ENCODE measurements around the gene PCDH9. TPM values are rescaled to one million over a fixed set of nuclear protein-coding genes. Genes with fewer than 3 reads are reported as not detected.

The PCDH9 gene
- total RNA-seq, 1 experiment from 2014 or later = 10.1 TPM

DNA sequence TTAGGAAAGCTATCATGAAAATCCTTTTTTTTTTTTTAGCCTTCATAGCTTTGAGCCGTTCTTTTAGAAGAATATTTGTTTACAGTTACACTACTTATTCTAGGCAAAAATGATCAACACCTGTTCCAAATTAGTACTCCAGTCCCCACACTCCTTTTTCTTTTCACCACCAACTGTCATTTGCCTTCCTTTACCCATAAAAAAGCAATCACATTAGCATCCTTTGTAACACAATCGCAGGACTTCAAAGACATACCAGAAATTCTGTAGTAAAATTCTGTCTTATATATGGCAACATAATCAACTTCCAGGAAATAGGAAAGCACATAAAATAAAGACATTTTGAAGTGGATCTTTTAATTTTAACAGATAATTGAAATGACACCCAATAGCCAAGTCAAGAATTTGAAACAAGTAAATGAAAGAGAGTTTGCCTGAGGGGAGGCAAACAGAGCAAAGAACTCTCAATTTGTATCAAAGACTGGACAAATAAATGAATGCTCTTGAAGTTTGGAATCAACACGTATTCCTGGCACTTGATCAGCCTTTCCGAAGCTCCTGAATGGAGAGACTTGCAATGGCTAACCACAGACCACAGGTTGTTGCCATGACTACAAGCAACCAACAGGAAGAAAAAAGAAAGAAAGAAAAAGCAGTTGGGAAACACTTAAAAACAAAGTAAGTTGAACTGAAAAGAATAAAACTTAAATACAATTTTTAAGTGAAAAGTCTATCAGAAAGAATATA lies 206.8 kb downstream of the PCDH9 start:
- TF ChIP-seq, protein P1, sequence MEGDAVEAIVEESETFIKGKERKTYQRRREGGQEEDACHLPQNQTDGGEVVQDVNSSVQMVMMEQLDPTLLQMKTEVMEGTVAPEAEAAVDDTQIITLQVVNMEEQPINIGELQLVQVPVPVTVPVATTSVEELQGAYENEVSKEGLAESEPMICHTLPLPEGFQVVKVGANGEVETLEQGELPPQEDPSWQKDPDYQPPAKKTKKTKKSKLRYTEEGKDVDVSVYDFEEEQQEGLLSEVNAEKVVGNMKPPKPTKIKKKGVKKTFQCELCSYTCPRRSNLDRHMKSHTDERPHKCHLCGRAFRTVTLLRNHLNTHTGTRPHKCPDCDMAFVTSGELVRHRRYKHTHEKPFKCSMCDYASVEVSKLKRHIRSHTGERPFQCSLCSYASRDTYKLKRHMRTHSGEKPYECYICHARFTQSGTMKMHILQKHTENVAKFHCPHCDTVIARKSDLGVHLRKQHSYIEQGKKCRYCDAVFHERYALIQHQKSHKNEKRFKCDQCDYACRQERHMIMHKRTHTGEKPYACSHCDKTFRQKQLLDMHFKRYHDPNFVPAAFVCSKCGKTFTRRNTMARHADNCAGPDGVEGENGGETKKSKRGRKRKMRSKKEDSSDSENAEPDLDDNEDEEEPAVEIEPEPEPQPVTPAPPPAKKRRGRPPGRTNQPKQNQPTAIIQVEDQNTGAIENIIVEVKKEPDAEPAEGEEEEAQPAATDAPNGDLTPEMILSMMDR (IDR thresholded peaks at IDR 0.05; ENCODE audit: unreplicated experiment) = no peak
- Mint-ChIP-seq H3K4me1 (ENCODE audit: insufficient read depth, unreplicated experiment) (peaks cover 12% of the 10 kb centered on the region), H3K27me3 (ENCODE audit: insufficient read depth, unreplicated experiment) (no peaks in the 10 kb centered on the region), H3K9me3 (ENCODE audit: unreplicated experiment) (no peaks in the 10 kb centered on the region), H3K27ac (ENCODE audit: low read depth, unreplicated experiment) (peak overlapping the region; percentile 61), H3K4me3 (ENCODE audit: unreplicated experiment) (no peak overlapping the region), H3K36me3 (ENCODE audit: insufficient read depth, unreplicated experiment) (peaks cover 6% of the 10 kb centered on the region)
- intact Hi-C loops (cut with micrococcal nuclease) = no loop called here
- POLR2A ChIA-PET = no interaction called here
- CTCF ChIA-PET = interaction anchor here (0.5 to 0.6 kb wide), 4 partner anchors 67 to 202 kb away, joined by 3 to 7 read pairs (median 4); no protein-coding TSS in a partner anchor
- DNase-seq (ENCODE audit: unreplicated experiment) = peak; percentile 78
- BruUV-seq (replicated peaks) = no TSS peak

DNA sequence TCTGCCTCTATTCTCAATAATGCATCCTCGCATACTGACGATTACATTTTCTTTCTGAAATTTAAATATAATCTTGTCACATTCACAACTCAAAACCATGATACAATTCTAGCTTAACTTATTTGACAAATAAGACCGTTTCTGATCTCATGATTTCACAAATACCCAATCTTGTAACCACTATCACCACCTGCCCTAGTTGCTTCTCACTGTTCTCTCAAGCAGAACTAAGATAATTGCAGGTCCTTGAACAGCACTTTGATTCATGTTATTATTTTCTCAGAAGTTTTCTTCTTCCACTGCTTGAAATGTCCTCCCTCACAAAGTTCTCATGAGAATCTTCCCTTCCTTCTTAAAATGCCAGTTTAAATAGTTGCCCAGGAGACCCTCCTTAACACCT lies 211.4 kb downstream of the PCDH9 start:
- H3K36me3 Mint-ChIP-seq (ENCODE audit: insufficient read depth, unreplicated experiment) = peaks cover 6% of the 10 kb centered on the region
- no peaks in the 10 kb centered on the region for H3K9me3 Mint-ChIP-seq (ENCODE audit: unreplicated experiment)
- no TSS peak for BruUV-seq (replicated peaks)
- DNase-seq (ENCODE audit: unreplicated experiment) = no peak
- peaks cover 22% of the 10 kb centered on the region for H3K4me1 Mint-ChIP-seq (ENCODE audit: insufficient read depth, unreplicated experiment)
- intact Hi-C loops (cut with micrococcal nuclease) = no loop called here
- H3K27me3 Mint-ChIP-seq (ENCODE audit: insufficient read depth, unreplicated experiment) = no peaks in the 10 kb centered on the region
- POLR2A ChIA-PET = no interaction called here
- CTCF ChIA-PET = interaction anchor here (0.6 kb wide), 1 partner anchor 185 kb away, joined by 3 read pairs; no protein-coding TSS in a partner anchor
- H3K27ac Mint-ChIP-seq (ENCODE audit: low read depth, unreplicated experiment) = no peak overlapping the region
- H3K4me3 Mint-ChIP-seq (ENCODE audit: unreplicated experiment) = no peak overlapping the region
- TF ChIP-seq, protein P1 (IDR thresholded peaks at IDR 0.05; ENCODE audit: unreplicated experiment) = no peak

DNA sequence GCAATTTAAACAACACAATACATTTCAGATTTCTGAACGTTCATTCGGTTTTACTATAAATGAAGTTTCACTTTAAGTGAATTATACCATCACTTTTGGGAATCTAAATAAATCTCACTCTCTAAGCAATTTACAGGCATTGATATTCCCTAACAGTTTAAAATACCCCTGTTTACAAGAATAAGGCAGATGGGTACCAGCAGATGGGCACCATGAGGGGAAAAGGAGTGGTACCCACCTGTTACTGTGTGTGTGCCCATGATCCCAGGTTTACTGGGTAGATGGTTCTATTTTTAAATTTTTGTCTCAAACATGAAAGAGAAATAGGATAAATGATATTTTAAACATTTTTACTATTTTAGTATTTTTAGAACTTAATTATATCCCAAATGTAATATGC lies 212.9 kb downstream of the PCDH9 start:
- CTCF ChIA-PET = no interaction called here
- peaks cover 4% of the 10 kb centered on the region for H3K36me3 Mint-ChIP-seq (ENCODE audit: insufficient read depth, unreplicated experiment)
- H3K4me3 Mint-ChIP-seq (ENCODE audit: unreplicated experiment) = no peak overlapping the region
- POLR2A ChIA-PET = interaction anchor here (0.7 kb wide), 1 partner anchor 263 kb away, joined by 4 read pairs; no protein-coding TSS in a partner anchor
- H3K27ac Mint-ChIP-seq (ENCODE audit: low read depth, unreplicated experiment) = no peak overlapping the region
- TF ChIP-seq, protein P1 (IDR thresholded peaks at IDR 0.05; ENCODE audit: unreplicated experiment) = no peak
- intact Hi-C loops (cut with micrococcal nuclease) = no loop called here
- H3K27me3 Mint-ChIP-seq (ENCODE audit: insufficient read depth, unreplicated experiment) = no peaks in the 10 kb centered on the region
- no peak for DNase-seq (ENCODE audit: unreplicated experiment)
- peaks cover 13% of the 10 kb centered on the region for H3K4me1 Mint-ChIP-seq (ENCODE audit: insufficient read depth, unreplicated experiment)
- no TSS peak for BruUV-seq (replicated peaks)
- H3K9me3 Mint-ChIP-seq (ENCODE audit: unreplicated experiment) = no peaks in the 10 kb centered on the region

DNA sequence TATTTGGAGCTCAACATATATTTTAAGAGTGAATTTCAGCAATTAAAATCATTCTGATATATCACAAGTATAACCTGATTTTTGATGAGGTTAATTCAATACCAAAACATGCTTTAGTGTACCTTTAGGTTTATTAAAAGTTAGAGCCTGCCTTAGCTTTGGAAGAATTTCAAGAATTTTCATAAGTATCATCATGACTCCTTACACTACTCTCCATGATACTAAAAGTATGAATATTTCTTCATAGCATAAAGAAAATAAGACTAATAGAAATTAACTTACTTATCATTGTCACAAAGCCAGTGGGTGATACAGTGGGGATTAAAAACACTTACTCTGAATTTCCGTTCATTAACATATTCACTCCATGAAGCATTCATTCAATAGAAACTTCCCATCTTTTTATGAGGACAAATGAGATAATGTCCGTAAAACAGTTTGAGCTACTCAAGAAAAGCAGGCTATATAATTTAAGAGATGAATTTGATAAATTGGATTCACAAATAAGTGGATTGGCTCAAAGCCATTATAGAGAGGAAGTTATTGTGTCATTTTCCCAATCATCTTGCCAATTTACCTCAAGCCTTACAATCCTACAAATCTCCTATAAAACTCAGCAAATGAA lies 214.0 kb downstream of the PCDH9 start:
- Mint-ChIP-seq H3K36me3 (ENCODE audit: insufficient read depth, unreplicated experiment) (no peaks in the 10 kb centered on the region), H3K4me3 (ENCODE audit: unreplicated experiment) (no peak overlapping the region), H3K9me3 (ENCODE audit: unreplicated experiment) (no peaks in the 10 kb centered on the region), H3K27me3 (ENCODE audit: insufficient read depth, unreplicated experiment) (no peaks in the 10 kb centered on the region), H3K27ac (ENCODE audit: low read depth, unreplicated experiment) (no peak overlapping the region), H3K4me1 (ENCODE audit: insufficient read depth, unreplicated experiment) (peaks cover 13% of the 10 kb centered on the region)
- POLR2A ChIA-PET = interaction anchor here (0.6 kb wide), 1 partner anchor 27 kb away, joined by 3 read pairs; no protein-coding TSS in a partner anchor
- intact Hi-C loops (cut with micrococcal nuclease) = no loop called here
- TF ChIP-seq, protein P1 (IDR thresholded peaks at IDR 0.05; ENCODE audit: unreplicated experiment) = no peak
- BruUV-seq (replicated peaks) = no TSS peak
- CTCF ChIA-PET = no interaction called here
- DNase-seq (ENCODE audit: unreplicated experiment) = no peak

Data from MCF 10A (cell line).